ENCODE measurements around the gene BICRA.
"Not testable (repeated sequence)": the region's sequence is repeated elsewhere in the genome, so short reads cannot be mapped to it uniquely, and the experiment has no call there.

The BICRA gene

DNA sequence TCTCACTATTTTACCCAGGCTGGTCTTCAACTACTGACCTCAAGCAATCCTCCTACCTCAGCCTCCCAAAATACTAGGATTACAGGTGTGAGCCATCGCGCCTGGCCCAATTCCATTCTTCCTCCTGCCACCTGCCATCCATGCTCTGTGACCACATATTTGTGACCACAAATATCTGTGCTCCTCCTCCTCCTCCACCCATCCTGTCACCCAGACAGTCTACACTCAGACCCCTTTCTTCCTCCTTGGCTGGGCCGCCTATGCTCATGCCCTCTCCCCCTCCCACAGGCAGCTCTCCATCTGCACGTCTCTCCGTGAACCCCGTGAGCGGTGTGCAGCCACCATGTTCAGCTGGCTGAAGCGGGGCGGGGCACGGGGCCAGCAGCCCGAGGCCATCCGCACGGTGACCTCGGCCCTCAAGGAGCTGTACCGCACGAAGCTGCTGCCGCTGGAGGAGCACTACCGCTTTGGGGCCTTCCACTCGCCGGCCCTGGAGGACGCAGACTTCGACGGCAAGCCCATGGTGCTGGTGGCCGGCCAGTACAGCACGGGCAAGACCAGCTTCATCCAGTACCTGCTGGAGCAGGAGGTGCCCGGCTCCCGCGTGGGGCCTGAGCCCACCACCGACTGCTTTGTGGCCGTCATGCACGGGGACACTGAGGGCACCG is 107.5 kb downstream of the BICRA start:
- no peak for DNase-seq (ENCODE audit: low spot score)

DNA sequence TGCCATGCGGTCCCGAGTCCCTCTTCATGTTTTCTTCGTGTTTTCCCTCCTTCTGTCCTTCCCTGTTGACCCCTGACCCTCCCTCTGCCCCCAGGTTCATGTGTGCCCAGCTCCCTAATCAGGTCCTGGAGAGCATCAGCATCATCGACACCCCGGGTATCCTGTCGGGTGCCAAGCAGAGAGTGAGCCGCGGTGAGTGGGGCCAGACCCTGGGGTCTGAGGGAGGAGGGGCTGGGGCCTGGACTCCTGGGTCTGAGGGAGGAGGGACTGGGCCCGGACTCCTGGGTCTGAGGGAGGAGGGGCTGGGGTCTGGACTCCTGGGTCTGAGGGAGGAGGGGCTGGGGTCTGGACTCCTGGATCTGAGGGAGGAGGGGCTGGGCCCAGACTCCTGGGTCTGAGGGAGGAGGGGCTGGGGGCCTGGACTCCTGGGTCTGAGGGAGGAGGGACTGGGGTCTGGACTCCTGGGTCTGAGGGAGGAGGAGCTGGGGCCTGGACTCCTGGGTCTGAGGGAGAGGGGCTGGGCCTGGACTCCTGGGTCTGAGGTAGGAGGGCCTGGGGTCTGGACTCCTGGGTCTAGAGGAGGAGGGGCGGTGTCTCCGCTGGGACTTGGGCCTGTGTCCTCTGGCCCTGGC is 109.6 kb downstream of the BICRA start:
- DNase-seq (ENCODE audit: low spot score), result not testable (repeated sequence)

DNA sequence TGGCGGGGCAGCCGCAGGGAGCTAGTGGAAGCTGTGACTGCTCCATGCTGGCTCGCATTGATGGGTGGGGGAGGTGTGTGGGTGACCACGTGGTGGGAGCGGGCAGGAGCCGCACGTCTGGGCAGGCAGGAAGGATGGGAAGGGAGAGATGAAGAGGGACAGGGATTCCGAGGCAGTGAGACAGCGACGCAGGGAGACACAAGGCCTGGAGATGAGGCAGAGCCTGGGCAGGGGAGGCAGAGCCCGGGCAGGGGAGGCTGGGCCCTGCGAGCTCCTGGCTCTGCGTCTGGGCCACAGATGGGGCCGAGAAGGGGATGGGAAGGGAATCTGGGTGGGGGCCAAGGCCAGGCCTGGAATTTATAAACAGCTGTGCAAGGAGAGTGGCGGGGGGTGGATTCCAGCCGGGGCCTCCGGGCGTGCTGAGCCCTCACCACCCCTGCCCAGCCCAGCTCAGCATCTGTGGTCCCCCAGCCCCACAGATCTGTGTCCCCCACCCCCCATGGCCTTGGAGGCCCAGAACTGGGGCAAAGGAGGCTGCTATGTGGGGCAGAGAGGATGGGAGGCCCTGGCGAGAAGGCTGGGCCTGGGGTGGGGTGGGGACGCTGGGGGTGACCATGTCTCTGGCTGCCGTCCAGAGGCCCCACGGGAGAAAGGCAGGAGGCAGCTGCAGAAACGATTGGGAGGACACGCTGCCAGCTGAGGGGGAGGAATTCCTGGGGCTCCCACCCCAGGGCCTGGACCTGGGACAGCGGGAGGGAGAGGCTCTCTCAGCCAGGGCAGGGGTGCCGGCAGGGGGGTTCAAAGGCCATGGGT is 110.3 kb downstream of the BICRA start:
- peak; percentile 42 for DNase-seq (ENCODE audit: low spot score)

DNA sequence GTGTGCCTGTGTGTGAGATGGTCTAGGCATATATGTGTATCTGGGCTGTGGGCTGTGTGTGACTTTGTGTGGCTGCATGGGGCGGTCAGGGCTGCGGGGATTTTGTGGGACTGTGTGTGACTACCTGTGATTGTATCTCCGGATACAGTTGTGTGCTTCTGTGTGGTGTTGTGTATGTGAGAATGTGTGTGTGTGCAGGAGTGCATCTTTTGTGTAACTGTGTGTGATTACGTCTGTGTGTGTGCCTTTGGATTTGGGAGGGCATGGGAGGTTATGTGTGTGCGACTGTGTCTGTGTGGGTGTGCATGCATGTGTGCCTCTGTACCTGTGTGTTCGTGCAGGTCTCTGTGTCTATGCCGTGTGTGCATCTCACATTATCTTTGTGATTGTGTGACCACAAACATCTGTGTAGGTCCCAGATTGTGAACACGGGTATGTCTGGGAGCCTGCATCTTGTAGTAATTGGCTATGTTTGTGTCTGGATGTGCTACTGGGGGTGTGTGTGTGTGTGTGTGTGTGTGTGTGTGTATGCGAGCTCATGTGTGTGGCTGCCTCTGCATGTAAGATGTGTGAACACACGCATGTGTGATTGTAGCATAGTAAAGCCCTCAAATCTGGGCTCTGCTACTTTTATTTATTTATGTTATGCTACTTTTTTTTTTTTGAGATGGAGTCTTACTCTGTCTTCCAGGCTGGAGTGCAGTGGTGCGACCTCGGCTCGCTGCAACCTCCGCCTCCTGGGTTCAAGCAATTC is 111.9 kb downstream of the BICRA start:
- DNase-seq (ENCODE audit: low spot score), result no peak

DNA sequence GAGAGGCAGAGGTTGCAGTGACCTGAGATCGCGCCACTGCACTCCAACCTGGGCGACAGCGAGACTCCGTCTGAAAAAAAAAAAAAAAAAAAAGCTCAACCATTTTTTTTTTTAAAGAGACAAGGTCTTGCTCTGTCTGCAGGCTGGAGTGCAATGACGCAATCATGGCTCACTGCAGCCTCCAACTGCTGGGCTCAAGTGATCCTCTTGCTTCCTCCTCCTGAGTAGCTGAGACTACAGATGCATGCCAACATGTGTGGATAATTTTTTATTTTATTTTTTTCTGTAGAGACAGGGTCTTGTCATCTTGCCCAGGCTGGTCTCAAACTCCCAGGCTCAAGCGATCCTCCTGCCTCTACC is 114.6 kb downstream of the BICRA start:
- DNase-seq (ENCODE audit: low spot score), result no peak

DNA sequence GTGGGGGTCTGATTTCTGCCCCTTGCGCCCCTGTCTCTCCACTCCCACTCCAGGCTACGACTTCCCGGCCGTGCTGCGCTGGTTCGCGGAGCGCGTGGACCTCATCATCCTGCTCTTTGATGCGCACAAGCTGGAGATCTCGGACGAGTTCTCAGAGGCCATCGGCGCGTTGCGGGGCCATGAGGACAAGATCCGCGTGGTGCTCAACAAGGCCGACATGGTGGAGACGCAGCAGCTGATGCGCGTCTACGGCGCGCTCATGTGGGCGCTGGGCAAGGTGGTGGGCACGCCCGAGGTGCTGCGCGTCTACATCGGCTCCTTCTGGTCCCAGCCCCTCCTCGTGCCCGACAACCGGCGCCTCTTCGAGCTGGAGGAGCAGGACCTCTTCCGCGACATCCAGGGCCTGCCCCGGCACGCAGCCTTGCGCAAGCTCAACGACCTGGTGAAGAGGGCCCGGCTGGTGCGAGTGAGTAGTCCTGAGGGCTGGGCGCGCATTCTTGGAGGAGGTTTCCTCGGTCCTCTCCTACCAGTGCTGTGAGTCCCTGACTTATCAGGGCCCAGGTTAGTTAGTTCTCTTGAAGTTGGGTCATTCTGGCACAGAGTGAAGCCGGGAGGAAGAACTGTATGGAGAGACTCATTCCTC is 116.9 kb downstream of the BICRA start:
- no peak for DNase-seq (ENCODE audit: low spot score)

DNA sequence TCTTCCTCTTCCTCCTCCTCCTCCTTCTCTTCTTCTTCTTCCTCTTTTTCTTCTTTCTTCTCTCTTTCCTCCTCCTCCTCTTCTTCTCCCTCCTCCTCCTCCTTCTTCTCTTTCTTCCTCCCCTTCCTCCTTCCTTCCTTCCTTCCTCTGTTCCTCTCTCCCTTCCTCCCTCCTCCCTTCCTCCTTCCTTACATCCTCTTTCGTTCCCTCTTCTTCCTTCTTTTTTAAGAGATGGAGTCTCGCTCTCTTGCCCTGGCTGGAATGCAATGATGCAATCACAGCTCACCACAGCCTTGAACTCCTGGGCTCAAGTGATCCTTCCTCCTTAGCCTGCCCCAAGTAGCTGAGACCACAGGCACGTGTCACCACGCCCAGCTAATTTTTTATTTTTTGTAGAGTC is 117.5 kb downstream of the BICRA start:
- DNase-seq (ENCODE audit: low spot score), result no peak

DNA sequence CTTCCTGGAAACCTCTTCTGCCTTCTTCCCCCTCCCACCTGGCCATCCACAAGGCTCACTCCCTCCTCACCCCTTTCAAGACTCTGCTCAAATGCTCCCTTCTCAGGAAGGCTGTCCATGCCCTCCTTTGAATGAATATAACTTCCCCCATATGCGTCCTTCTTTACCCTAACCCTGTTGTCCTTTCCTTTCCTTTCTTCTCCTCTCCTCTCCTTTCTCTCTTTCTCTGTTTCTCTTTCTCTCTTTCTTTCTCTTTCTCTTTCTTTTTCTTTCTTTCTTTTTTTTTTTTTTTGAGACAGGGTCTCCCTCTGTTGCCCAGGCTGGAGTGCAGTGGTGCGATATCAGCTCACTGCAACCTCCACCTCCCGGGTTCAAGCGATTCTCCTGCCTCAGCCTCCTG is 119.4 kb downstream of the BICRA start:
- not testable (repeated sequence) for DNase-seq (ENCODE audit: low spot score)

DNA sequence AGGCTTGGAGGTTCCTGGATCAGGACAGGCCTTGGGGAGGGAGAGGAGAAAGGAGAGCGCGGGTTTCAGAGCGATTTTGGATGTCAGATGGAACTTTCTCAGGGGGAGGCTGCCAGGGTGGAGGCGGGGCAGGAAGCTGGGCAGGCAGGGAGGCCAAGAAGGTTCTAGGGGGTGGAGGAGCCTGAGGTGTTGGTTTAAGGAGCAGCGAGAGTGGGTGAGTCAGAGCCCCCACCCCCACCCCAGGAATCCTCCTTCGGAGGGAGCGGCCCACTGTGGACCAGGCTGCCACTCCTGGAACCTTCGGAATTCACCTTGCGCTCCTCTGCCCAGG is 120.5 kb downstream of the BICRA start:
- DNase-seq (ENCODE audit: low spot score), result no peak

DNA sequence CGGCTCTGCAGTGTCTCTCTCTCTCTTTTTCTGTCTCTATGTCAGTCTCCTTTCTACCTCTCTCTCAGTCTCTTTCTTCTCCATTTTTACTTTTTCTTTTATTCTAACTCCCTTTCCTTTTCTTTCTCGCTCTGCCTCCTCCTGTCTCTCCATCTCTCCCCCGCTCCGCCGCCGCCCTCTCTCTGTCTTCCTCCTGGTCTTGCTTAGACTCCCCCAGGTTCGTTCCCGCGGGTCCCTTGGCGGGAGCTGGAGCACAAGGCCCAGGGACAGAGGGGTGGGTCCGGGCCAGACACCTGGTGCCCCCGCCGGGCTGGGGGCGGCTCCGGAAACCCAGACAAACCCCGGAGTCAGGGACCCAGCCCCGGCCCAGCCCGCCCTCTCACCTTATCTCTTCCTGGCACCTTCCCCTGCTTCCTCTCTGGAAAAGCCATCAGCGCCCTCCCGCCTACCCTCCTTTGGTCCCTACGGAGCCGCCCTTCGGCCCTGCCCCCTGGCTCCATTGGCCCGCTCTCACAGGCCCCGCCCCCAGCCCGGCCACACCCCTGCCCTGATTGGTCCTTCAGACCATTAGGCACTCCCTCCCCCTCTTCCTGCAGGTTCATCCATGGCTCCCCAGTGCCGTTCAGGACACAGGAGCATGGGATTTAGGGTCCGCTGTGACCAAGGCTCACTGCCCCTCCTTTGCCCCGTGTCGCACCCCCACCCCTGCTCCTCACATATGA is 121.0 kb downstream of the BICRA start:
- DNase-seq (ENCODE audit: low spot score), result no peak

DNA sequence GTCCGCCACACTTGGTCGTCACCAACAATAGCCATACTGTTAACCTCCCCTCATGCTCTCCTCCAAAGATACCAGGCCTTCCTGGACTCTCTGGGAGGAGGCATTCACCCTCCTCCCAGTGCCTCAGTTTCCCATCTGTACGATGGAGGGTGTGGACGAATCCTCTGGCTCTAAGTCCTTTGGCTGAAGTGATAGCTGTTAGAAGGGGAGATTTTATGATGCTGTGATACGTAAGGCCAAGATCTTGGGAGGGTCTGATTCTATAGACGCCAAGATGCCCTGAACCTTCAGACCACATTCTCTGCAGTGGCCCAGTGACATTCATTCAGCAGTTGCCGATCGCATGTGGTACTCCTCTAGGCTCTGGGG is 121.6 kb downstream of the BICRA start:
- DNase-seq (ENCODE audit: low spot score), result no peak

DNA sequence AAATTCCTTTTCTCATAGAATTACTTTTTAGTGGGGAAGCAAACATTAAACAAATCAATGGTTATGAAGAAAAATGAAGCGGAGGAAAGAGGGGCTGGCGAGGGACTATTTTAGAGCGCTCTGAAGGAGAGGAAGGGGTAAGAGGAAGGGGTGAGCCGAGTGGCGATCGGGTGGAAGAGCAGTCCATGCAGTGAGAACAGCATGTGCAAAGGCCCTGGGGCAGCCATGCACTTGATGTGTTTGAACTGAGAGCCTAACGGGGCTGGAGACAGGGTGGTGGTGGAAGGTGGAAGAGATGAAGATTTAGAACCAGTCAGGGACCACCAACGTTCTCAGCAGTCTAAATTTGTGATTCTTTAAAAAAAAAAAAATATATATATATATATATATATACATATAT is 122.0 kb downstream of the BICRA start:
- DNase-seq (ENCODE audit: low spot score), result no peak

DNA sequence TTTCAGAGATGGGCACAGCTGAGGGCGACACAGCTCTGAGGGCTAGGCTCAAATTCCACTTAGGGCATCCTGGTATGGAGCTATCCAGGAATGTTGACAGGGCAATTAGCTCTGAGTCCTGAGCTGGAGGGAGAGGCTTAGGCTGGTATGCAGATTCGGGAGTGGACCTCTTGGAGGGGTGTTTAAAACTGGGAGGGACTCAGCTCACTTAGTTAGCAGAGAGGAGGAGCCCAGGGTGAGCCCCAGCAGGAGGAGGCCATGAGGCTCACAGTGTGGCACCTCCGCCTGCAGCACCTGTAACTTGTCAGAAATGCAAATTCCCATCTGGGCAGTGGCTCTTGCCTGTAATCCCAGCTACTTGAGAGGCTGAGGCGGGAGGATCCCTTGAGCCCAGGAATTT is 126.2 kb downstream of the BICRA start:
- no peak for DNase-seq (ENCODE audit: low spot score)

DNA sequence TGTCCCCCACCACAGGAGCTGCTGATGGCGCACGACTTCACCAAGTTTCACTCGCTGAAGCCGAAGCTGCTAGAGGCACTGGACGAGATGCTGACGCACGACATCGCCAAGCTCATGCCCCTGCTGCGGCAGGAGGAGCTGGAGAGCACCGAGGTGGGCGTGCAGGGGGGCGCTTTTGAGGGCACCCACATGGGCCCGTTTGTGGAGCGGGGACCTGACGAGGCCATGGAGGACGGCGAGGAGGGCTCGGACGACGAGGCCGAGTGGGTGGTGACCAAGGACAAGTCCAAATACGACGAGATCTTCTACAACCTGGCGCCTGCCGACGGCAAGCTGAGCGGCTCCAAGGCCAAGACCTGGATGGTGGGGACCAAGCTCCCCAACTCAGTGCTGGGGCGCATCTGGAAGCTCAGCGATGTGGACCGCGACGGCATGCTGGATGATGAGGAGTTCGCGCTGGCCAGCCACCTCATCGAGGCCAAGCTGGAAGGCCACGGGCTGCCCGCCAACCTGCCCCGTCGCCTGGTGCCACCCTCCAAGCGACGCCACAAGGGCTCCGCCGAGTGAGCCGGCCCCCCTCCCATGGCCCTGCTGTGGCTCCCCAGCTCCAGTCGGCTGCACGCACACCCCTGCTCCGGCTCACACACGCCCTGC is 132.1 kb downstream of the BICRA start:
- DNase-seq (ENCODE audit: low spot score), result no peak

DNA sequence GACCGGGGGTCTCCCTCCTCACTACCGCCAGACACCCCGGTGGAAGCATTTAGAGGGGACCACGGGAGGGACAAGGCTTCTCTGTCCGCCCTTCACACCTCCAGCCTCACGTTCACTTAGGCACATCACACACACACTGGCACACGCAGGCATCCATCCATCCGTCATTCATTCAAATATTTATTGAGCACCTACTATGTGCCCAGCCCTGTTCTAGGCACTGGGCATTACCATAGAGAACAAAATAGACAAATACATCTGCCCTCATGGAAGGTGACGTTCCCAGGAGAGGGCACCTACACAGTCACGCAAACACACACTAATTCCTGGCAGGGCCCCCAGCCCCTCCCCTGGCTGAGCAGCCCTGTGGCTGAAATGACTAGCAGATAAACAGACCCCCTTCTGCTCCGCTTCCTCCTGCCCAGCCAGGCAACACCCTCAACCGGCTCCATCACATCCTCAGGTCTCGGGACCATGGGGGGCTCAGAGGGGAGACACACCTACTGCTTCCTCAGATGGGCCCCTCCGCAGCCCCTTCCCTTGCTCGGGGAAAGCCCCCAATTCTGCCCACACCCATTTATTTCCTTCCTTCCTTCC is 132.7 kb downstream of the BICRA start:
- DNase-seq (ENCODE audit: low spot score), result no peak

DNA sequence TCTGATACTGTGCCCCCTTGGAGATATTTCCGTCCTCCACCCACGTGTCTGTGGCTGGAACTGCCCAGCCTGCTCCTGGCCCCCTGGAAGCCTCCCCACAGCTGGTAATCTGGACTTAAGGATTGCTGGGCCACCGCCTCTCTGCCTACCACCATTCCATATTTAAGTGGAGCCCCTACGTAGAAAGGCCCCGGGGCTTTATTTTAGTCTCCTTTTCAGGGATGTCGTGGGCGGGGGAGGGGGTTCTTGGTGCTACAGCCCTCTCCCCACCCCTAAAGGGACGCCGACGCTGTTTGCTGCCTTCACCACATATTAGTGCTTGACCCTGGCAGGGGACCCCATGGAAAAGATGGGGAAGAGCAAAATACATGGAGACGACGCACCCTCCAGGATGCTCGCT is 133.7 kb downstream of the BICRA start:
- DNase-seq (ENCODE audit: low spot score), result no peak

DNA sequence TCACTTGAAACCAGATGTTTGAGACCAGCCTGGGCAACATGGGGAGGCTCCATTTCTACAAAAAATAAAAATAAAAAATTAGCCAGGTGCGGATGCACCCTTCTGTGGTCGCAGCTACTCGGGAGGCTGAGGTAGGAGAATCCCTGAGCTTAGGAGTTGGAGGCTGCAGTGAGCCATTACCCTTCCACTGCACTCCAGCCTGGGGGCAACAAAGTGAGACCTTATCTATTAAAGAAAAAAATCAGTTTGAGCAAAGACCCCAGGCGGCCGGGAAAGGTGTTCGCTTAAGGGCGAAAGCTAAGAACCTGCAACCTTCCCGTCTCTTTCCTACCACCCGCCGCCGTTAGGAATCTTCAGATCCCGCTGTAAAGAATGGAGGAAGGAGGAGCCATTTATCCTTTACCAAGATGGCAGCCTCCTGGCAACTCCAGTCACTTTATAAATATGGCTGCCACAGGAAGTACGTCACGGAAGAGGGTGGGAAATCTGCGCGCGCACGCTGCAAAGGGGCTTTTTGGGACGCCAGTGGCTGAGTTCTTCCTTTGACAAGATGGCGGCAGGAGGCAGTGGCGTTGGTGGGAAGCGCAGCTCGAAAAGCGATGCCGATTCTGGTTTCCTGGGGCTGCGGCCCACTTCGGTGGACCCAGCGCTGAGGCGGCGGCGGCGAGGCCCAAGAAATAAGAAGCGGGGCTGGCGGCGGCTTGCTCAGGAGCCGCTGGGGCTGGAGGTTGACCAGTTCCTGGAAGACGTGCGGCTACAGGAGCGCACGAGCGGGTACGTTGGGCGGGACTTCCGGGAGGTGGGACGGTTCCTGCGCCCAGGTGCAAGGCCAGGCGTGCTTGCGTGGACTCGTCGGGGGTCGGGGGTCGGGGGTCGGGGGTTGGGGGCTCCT is 136.3 kb downstream of the BICRA start, which contains the start of gene NOP53:
Gene NOP53, plus strand, starts transcription at position 537 of the 892 bp plus-strand sequence. Its CDS starts 14 bp downstream, at position 551.
- DNase-seq (ENCODE audit: low spot score), result peak; percentile 97

DNA sequence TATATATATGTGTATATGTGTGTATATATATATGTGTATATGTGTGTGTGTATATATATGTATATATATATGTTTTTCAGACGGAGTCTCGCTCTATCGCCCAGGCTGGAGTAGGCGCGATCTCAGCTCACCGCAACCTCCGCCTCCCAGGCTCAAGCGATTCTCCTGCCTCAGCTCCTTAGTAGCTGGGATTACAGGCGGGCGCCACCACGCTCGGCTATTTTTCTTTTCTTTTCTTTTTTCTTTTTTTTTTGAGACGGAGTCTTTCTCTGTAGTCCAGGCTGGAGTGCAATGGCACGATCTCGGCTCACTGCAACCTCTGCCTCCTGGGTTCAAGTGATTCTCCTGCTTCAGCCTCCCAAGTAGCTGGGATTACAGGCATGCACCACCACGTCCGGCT is 137.2 kb downstream of the BICRA start:
- not testable (repeated sequence) for DNase-seq (ENCODE audit: low spot score)

DNA sequence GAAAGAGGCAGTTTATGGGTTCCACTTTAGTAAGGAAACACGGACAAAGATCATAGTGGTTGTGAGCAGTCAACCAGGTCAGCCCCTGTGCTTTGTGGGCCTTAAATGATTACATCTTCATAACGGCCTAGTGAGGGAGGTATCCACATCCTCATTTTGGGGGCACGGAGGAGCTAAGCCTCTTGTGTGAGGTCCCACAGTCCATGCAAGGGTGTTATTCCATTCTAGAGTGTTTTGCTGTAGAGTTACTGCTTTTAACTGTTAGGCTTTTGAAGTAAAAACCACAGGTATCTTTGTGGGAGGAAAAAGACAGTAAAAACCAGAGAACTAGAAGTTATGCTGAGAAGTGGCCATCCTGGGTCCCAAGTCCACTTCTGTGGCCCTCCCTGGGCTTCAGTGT is 140.4 kb downstream of the BICRA start:
- no peak for DNase-seq (ENCODE audit: low spot score)
